Measurements from ENCODE around the gene RPS28.
"Not testable (repeated sequence)": the region's sequence is repeated elsewhere in the genome, so short reads cannot be mapped to it uniquely, and the experiment has no call there.

The RPS28 gene

DNA sequence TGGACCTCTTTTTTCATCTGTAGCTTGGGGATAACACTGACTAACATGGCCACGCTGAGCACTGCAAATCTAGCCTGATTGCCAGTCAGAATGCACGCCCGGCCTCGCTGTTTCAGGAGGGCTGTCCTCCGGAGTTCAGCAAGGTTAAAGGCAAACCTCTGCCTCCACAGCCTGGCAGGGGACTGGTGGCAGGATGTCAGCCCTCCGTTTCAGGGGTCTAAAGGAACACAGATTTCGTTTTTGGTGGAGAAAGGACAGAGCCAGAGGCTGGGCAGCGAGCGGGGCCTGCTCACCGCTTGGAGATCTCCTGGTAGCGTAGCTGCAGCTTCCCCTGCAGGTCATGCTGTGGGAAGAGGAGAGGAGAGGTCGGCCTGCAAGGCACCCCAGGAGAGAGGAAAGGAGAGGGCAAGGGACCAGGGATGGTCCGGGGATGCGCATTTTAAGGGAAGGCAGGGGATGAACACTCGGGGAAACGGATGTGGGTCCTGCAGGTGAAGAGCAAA, 681 bp upstream of the RPS28 start:
- DNase-seq (ENCODE audit: low read depth in 2 of 2), result no peak

- no peak for DNase-seq (ENCODE audit: low read depth in 2 of 2)
Observed at GRCh38 chr19:8321986-8322637, 816 bp downstream of the RPS28 start.

DNA sequence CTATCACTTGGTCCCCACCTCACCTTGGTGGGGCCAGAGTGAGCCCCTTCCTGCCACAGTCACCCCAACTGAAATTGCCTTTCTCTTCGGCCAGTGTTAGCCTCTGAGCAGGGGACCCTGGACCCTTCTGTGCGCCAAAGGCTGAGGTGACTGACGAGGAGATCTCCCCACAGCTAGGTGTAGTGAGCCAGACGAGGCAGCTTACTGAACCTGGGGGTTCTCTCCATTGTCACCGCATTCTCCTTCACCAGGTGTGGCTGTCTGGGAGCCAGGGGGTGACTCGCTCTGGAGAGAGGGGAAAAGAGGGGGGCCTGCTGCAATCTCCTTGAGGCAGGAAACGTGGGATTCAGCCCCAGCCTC, 1.3 kb downstream of the RPS28 start:
- DNase-seq (ENCODE audit: low read depth in 2 of 2), result no peak

DNA sequence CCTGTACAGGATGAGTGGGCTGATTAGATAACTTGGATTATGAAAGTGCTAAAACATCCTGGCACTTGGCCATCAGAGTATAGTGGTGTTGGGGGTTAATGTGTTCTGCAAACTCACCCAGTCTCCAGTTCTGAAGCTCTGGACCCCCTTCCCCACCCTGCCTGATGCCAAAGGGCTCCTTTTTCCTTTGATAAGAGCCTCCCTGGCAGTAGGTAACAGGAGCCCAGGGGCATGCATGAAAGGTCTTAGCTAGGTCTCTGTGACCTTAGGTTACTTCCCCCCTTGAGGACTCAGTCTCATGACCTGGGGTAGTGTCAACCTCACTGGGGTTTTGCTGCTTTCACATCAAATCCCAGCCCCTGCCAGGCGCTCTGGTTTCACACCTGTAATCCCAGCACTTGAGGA, 2.5 kb downstream of the RPS28 start:
- DNase-seq (ENCODE audit: low read depth in 2 of 2), result no peak

DNA sequence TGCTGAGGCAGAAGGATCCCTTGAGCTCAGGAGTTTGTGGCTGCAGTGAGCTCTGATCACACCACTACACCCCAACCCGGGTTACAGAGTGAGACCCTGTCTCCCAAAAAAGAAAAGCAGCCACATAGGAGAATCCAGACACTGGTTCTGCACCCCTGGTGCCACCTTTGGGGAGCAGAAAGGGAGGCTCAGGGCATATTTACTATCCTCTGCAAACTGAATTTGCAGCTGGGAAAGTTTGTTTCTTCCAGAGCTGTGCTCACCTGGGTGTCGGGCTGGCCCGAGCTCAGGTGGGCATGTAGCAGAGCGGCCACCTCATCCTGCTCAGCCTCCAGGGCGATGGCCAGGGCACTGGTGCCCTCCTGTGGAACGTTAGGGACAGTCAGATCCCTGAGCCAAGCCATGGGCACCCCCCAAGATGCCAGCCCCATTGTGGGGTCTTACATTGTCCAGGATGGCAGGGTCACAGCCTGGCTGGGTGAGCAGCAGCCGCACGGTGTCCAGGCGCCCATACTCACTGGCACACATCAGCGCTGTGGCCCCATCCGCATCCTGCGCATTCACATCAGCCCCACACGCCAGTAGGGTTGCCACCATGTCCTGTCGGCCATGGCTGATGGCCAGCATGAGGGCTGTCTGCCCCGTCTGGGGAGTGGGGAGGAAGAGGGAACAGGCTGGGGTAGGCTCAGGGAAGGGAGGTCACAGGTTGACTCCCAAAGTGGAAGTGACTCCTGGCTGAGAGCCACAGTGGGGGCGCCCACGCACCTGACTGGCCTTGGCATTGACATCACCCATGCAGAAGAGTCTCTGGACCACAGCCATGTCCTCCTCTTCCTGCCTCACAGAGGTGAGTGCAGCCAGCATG, 3.1 kb downstream of the RPS28 start:
- DNase-seq (ENCODE audit: low read depth in 2 of 2), result no peak

GRCh38 chr19:8325454-8325853, 4.2 kb downstream of the RPS28 start:
- DNase-seq (ENCODE audit: low read depth in 2 of 2), result no peak

DNA sequence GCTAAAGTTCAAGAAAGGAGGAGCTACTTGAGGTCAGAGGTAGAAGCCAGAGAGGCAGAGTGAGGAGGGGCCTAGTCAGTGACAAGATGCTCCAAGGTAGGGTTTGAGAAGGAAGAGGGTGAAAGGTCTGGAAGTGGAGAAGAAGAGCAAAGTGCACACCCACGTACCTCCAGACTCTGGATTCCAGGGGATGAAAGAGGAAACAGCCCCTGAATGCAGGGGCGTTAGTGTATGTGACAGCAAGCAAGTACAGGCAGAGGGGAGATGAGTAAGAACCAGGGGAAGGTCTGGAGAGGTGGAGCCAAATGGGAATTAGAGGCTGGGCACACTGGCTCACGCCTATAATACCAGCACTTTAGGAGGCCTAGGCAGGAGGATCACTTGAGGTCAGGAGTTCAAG, 8.7 kb downstream of the RPS28 start:
- no peak for DNase-seq (ENCODE audit: low read depth in 2 of 2)

DNA sequence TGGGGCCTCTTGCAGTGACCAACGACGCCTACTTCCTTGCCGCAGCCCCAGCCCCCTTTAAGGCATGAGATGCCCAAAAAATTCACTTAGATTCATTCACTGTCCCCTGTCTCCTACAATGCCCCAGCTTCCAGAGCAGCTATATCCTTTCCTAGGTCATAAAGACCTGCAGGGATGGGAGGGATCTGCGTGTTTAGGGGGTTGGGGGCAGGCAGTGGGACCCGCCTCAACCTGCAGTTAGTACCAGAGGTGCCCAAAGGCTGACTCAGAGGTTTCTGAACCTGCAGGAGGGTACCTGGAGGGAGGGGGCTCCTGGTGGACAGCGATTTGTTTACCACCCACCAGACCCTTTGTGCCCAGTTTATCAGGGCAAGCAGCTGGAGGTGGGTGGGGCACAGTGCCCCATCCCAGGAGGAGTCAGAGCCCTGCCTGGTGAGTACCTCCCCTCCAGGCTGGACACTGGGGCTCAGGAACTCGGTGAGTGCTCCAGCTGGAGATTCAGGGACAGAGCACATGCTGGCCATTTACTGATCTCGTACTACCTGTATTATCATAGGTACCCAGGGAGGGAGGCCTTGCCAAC, 10.1 kb downstream of the RPS28 start:
- DNase-seq (ENCODE audit: low read depth in 2 of 2), result no peak

GRCh38 chr19:8332976-8333766, 11.9 kb downstream of the RPS28 start:
- DNase-seq (ENCODE audit: low read depth in 2 of 2), result no peak

DNA sequence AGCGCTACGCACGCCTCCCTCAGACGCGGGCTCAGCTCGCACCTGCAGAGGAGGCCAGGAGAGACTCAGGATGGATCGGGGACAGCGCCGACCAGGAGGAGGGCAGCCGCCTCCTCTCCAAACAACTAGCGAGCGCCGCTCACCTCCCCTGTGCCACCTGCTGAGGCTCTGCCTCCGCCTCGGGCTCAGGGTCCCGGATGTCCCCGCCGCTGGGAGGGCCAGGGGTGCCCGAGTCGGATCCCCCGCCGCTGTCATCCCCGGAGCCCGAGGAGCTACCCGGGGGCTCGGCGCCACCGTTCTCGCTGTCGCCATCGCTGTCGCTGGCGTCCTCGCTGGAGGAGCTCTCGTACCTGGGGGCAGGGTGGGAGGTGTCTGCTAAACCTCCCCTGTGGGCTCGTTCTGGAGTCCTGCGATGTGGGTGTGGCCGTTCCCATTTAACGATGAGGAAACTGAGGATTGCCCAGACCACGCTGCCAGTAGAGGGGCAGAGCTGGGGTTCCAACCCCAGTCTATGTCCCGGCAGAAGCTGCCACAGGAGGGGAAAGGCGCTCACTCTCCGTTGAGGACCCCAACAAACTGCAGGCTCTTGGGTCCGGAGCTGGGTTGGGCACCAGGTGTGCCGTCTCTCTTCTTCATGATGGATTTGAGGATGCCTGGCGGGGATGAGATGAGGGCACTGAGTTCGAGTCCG, 12.6 kb downstream of the RPS28 start:
- DNase-seq (ENCODE audit: low read depth in 2 of 2), result no peak

DNA sequence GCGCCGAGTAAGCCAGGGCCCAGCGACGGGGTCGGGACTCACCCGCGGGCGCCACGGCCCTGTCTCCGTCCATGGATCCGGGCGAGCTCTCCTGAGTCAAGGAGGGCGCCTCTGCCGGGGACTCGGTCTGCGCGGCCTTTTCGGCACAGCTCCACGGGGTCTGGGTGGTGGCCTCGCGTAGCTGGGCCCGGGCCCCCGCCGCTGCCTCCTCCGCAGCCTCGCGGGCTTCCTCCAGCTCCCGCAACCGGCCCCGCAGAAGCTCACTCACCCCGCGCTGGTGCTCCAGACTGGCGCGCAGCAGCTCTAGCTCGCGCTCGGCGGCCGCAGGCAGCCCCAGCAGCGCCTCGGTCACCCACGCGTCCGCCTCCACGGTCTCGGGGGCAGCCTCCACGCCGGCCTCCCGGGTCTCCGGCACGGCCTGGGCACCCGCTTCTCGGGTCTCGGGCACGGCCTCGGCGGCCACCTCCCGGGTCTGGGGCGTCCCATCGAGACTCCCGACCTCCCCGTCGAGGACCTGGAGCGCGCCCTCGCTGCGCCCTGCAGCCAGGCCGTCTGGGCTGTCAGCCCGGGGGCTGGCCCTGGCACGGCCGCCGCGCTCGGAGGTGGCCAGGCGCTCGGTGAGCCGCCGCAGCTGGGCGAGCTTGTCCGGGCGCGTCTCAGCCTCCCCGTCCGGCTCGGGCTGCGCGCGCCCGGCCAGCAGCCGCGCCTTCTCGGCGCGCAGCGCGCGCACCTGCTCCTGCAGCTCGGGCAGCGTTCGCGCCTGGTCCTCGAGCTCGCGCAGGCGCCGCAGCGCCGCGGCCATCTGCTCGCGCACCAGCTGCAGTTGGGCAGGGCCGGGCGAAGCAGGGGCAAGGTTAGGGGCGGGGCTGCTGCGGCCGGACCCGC, 13.4 kb downstream of the RPS28 start:
- DNase-seq (ENCODE audit: low read depth in 2 of 2), result no peak

GRCh38 chr19:8335343-8336071, 14.2 kb downstream of the RPS28 start:
- no peak for DNase-seq (ENCODE audit: low read depth in 2 of 2)

DNA sequence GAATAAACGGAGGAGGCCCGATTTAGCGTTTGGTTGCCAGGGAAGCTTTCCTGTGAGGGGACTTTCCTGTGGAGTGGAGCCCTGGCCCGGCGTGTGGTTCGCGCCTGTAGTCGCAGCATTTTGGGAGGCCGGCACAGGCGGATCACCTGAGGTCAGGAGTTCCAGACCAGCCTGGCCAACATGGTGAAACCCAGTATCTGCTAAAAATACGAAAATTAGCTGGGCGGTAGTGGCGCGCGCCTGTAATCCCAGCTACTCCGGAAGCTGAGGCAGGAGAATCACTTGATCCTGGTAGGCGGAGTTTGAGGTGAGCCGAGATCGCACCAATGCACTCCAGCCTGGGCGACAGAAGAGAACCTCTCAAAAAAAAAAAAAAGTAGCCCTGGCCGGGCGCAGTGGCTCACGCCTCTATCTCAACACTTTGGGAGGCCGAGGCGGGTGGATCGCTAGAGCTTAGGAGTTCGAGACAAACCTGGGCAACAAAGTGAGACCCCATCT, 14.8 kb downstream of the RPS28 start:
- no peak for DNase-seq (ENCODE audit: low read depth in 2 of 2)

- DNase-seq (ENCODE audit: low read depth in 2 of 2), result no peak
Observed at GRCh38 chr19:8336660-8337059, 15.4 kb downstream of the RPS28 start.

- no peak for DNase-seq (ENCODE audit: low read depth in 2 of 2)
Observed at GRCh38 chr19:8337728-8338127, 16.4 kb downstream of the RPS28 start.

GRCh38 chr19:8338835-8339234, 17.5 kb downstream of the RPS28 start:
- no peak for DNase-seq (ENCODE audit: low read depth in 2 of 2)

DNA sequence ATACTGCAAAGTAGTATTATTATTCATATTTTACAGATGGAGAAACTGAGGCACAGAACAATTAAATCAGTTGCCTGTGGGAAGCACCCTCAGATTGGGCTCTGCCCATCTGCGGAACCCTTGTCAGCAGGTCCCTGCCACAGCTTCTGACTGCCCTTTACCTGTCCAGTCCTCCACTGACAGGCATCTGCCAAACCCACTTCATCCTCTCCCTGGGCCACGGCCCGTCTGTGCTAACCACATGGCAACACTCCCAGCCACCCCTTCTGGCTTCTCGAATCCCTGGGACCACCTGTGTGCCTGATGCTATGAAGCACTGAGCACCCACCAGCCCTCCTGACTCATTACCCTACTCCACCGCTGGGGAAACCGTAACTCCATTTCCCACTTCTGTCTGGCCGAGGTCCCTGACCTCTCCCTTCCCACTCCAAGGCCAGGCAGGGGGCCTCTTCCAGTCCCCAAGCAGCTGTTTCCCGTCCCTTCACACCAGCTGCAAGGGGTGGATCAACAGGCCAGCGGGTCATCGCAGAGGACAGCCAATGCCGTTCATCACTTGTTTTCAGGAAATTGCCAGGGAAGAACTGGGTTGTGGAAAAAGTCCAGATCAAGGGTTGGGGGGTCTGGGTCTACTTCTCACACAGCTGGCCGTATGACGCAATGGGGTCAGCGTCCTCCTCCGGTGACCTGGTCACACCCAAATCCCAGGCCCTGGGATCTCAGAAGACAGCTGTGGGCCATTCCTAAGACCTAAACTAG, 19.2 kb downstream of the RPS28 start:
- DNase-seq (ENCODE audit: low read depth in 2 of 2), result no peak

- not testable (repeated sequence) for DNase-seq (ENCODE audit: low read depth in 2 of 2)
Observed at GRCh38 chr19:8341504-8341903, 20.2 kb downstream of the RPS28 start.

DNA sequence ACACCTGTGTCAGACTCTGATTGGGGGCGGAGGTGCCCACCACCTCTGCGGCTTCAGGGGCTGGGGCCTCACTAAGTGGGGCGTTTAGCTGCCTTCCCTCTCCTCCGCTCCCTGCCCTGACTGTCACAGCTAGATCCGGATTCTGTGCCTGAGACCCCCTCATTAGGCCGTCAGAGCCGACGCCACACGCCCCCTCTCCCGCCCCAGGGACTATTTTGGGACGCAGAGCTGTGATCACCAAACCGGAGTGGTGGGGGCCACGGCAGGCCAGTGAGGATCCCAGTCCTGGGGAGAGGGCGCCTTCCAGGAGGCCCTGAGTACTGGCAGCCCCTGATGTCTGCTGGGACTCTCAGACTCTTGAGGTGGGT, 21.0 kb downstream of the RPS28 start:
- DNase-seq (ENCODE audit: low read depth in 2 of 2), result no peak
